Endothelial cell of umbilical vein (primary cell): ENCODE results near the gene CKAP2. TPM values are rescaled to one million over a fixed set of nuclear protein-coding genes. Genes with fewer than 3 reads are reported as not detected.

Experiments
- BruUV-seq: library from RNA; stranded (reverse); fragments of 400-500 nt; replicated peaks from 2 replicates; lab custom pipeline; 2021; lab: Mats Ljungman, UMichigan
- CTCF ChIA-PET: fragments of 300-600, 350-600 bp; sonication (Branson Sonifier 250); formaldehyde crosslinking; loops from one replicate; lab custom pipeline; 2021; ENCODE audit warnings: antibody characterized with exemption, inconsistent platforms; lab: Charles Lee
- POLR2A ChIA-PET: fragments of 300-600, 350-600 bp; sonication (Branson Sonifier 250); formaldehyde crosslinking; loops from one replicate; lab custom pipeline; 2021; ENCODE audit warnings: antibody characterized with exemption, inconsistent platforms; lab: Charles Lee
- DNase-seq: peaks from one replicate; pipeline ENCODE4 v3.0.0-alpha.2; 2011; ENCODE audit warnings: low read depth, low spot score
- FAIRE-seq: peaks from 2 replicates; lab custom pipeline; 2011; peaks lifted over from hg19 to GRCh38; lab: Jason Lieb, UNC
- H2AFZ ChIP-seq: 2 replicates; pipeline ENCODE4 v1.6.0; 2012; ENCODE audit warnings: low read depth, low read length, control low read depth, inconsistent platforms
- H3K27ac ChIP-seq: 2 replicates; pipeline ENCODE4 v1.5.1; 2011; ENCODE audit warnings: low read depth, mild to moderate bottlenecking, control low read depth, low read length, moderate library complexity; ENCODE audit not compliant: insufficient read depth
- H3K27me3 ChIP-seq, 2 experiments: 2 replicates each; pipeline versions ENCODE4 v1.6.0 to v1.6.1; 2011; ENCODE audit warnings: low read length in 2 of 2, mixed read lengths in 1 of 2; ENCODE audit not compliant: control insufficient read depth in 2 of 2, insufficient read depth in 2 of 2
- H3K36me3 ChIP-seq, 2 experiments: 2 replicates in 1 of 2; 3 replicates in 1 of 2; pipeline ENCODE4 v1.5.1; 2011; ENCODE audit warnings: low read length in 2 of 2, mild to moderate bottlenecking in 1 of 2, moderate library complexity in 1 of 2; ENCODE audit not compliant: control insufficient read depth in 2 of 2, insufficient read depth in 2 of 2; ENCODE audit errors: extremely low read depth in 1 of 2
- H3K4me1 ChIP-seq: 3 replicates; pipeline ENCODE4 v1.5.1; 2011; ENCODE audit warnings: mild to moderate bottlenecking, low read length; ENCODE audit not compliant: control insufficient read depth, insufficient read depth; ENCODE audit errors: extremely low read depth
- H3K4me2 ChIP-seq: 2 replicates; pipeline ENCODE4 v1.6.1; 2011; ENCODE audit warnings: low read length, control low read depth, mixed read lengths; ENCODE audit not compliant: insufficient read depth
- H3K4me3 ChIP-seq, 3 experiments: fragments of 200-600 bp in 1 of 3; sonication (generic), shearing (Covaris generic) in 1 of 3; replicated peaks in 1 of 3; 2 replicates each; pipeline ENCODE4 v1.5.1; 2011 to 2016; ENCODE audit warnings: control low read depth in 3 of 3, low read length in 3 of 3, mild to moderate bottlenecking in 2 of 3, inconsistent platforms in 1 of 3, low read depth in 1 of 3, moderate library complexity in 1 of 3; ENCODE audit not compliant: insufficient read depth in 1 of 3
- H3K79me2 ChIP-seq: 2 replicates; pipeline ENCODE4 v1.6.0; 2012; ENCODE audit warnings: low read length, inconsistent platforms; ENCODE audit not compliant: control insufficient read depth, insufficient read depth
- H3K9ac ChIP-seq: replicated peaks from 2 replicates; pipeline ENCODE3; 2011; ENCODE audit warnings: low read length, control low read depth; ENCODE audit not compliant: insufficient read depth; ENCODE audit errors: extremely low read depth
- H3K9me1 ChIP-seq: replicated peaks from 3 replicates; pipeline ENCODE4 v1.6.0; 2011; ENCODE audit warnings: mild to moderate bottlenecking, low read length; ENCODE audit not compliant: control insufficient read depth, insufficient read depth; ENCODE audit errors: extremely low read depth
- H3K9me3 ChIP-seq: replicated peaks from 2 replicates; pipeline ENCODE4 v1.5.1; 2012; ENCODE audit warnings: low read length, inconsistent platforms; ENCODE audit not compliant: control insufficient read depth, insufficient read depth
- H4K20me1 ChIP-seq: replicated peaks from 2 replicates; pipeline ENCODE3; 2011; ENCODE audit warnings: mild to moderate bottlenecking, low read length; ENCODE audit not compliant: control insufficient read depth, insufficient read depth; ENCODE audit errors: extremely low read depth
- CTCF ChIP-seq, 2 donors: IDR thresholded peaks; 1 replicate in 1 of 2; 2 replicates in 1 of 2; pipeline ENCODE4 v1.5.1; 2011; ENCODE audit warnings: low read length in 2 of 2, mild to moderate bottlenecking in 2 of 2, moderate library complexity in 2 of 2, control low read depth in 1 of 2, inconsistent platforms in 1 of 2, low read depth in 1 of 2; ENCODE audit not compliant: insufficient read depth in 1 of 2; ENCODE audit errors: extremely low read depth in 1 of 2
- EZH2 ChIP-seq: IDR thresholded peaks from 2 replicates; pipeline ENCODE4 v1.6.1; 2012; ENCODE audit warnings: borderline replicate concordance, low read depth, mild to moderate bottlenecking, moderate library complexity, low read length, inconsistent platforms; ENCODE audit not compliant: severe bottlenecking
- FOS ChIP-seq: IDR thresholded peaks from 2 replicates; pipeline ENCODE4 v1.6.1; 2011; ENCODE audit warnings: mild to moderate bottlenecking, low read length, moderate library complexity, borderline replicate concordance; ENCODE audit not compliant: insufficient read depth
- GATA2 ChIP-seq: IDR thresholded peaks from 2 replicates; pipeline ENCODE4 v1.7.0; 2011; ENCODE audit warnings: low read depth, mild to moderate bottlenecking, moderate library complexity, mixed read lengths, low read length; ENCODE audit not compliant: insufficient read length, insufficient read depth
- JUN ChIP-seq: IDR thresholded peaks from 2 replicates; pipeline ENCODE4 v1.6.1; 2011; ENCODE audit warnings: borderline replicate concordance, low read depth; ENCODE audit not compliant: insufficient read length, insufficient read depth
- MAX ChIP-seq: IDR thresholded peaks from 2 replicates; pipeline ENCODE4 v1.6.1; 2011; ENCODE audit not compliant: insufficient read depth, insufficient read length
- MYC ChIP-seq: IDR thresholded peaks from one replicate; pipeline ENCODE4 v1.6.1; 2011; ENCODE audit warnings: mild to moderate bottlenecking, low read depth, low read length
- POLR2A ChIP-seq: IDR thresholded peaks from 2 replicates; pipeline ENCODE4 v1.6.1; 2012; ENCODE audit warnings: low read depth, mild to moderate bottlenecking, control low read depth, low read length
- dilution Hi-C: fragments of 300-500 bp; cut with MboI; formaldehyde crosslinking; loops from one replicate; pipeline ENCODE4 v1.15.0; 2019; ENCODE audit warnings: low sequenced_read_pairs; ENCODE audit not compliant: extremely low pct_ligation_motif_present
- intact Hi-C: fragments of 100-400 bp; cut with micrococcal nuclease; formaldehyde crosslinking; loops from one replicate; pipeline ENCODE4 v1.10.0; 2022
- polyA plus RNA-seq, 4 experiments: library from polyadenylated mRNA; depleted of rRNA in 3 of 4; stranded (reverse) in 3 of 4; unstranded in 1 of 4; fragments of >200 nt; gene quantifications; 2 replicates each; pipeline versions ENCODE4 v1.2.1 to v1.2.3, GENCODE V29; 2011 to 2012; ENCODE audit warnings: missing spikeins in 1 of 4
- total RNA-seq: library from RNA; stranded (reverse); gene quantifications from 2 replicates; pipeline ENCODE4 v1.2.3, GENCODE V29; 2021

The CKAP2 gene
- total and polyA plus RNA-seq, 2 donors (not counting 3 experiments of a cell fraction or from before 2014, with no cell fraction given) = 9.2 to 72.1 TPM

GRCh38 chr13:52412128-52412527, 43.1 kb upstream of the CKAP2 start:
- Histone ChIP-seq H3K9ac (no peak overlapping the region), H3K36me3 (peaks cover 0 to 6% of the 10 kb centered on the region in 2 experiments), H3K4me1 (peaks cover 17% of the 10 kb centered on the region), H4K20me1 (no peaks in the 10 kb centered on the region), H3K9me3 (no peaks in the 10 kb centered on the region), H3K27ac (no peak overlapping the region), H3K79me2 (no peaks in the 10 kb centered on the region), H2AFZ (no peak overlapping the region), H3K9me1 (no peaks in the 10 kb centered on the region), H3K4me2 (no peak overlapping the region), H3K4me3 (no peak overlapping the region), H3K27me3 (no peaks in the 10 kb centered on the region)
- BruUV-seq = no TSS peak
- intact Hi-C loops = no loop called here
- ChIA-PET POLR2A (no interaction called here), CTCF (interaction anchor here (0.9 to 11.9 kb wide), 2 partner anchors 24 to 37 kb away, joined by 3 to 142 read pairs; partner anchors contain the start of gene VPS36)
- FAIRE-seq (no peak), DNase-seq (no peak)
- dilution Hi-C loops = no loop called here
- TF ChIP-seq GATA2 = no peak
- TF ChIP-seq CTCF (IDR thresholded peaks at IDR 0.05; ENCODE audit: extremely low read depth in 1 of 2, insufficient read depth in 1 of 2, low read depth in 1 of 2, low read length in 2 of 2) = no peak
- no peak for TF ChIP-seq EZH2
- no peak for TF ChIP-seq FOS
- no peak for TF ChIP-seq MAX
- no peak for TF ChIP-seq MYC
- TF ChIP-seq JUN = no peak
- TF ChIP-seq POLR2A = no peak
